ENCODE measurements around the gene CEP68. TPM values are rescaled to one million over a fixed set of nuclear protein-coding genes. Genes with fewer than 3 reads are reported as not detected.

Gene CEP68
- polyA plus RNA-seq, 1 experiment = 11.7 TPM

DNA sequence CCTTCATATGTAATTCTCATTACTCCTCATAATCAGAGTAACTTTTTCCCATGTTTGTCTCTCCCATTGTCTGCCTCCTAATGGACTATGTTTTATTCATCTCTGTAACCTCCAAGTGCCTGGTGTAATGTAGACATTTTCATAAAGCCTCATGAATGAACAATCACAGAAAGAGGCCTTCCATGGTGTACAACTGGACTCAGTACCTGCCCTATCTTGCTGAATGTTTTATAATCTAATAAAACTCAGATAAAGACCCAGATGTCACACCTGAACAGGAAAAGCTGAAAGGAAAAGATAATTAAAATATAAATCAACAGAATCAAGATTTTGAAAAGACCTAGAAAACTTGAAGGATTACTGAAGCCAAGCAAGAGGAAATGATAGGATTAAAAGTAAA is 37.0 kb downstream of the CEP68 start:
- TF ChIP-seq, protein P1, sequence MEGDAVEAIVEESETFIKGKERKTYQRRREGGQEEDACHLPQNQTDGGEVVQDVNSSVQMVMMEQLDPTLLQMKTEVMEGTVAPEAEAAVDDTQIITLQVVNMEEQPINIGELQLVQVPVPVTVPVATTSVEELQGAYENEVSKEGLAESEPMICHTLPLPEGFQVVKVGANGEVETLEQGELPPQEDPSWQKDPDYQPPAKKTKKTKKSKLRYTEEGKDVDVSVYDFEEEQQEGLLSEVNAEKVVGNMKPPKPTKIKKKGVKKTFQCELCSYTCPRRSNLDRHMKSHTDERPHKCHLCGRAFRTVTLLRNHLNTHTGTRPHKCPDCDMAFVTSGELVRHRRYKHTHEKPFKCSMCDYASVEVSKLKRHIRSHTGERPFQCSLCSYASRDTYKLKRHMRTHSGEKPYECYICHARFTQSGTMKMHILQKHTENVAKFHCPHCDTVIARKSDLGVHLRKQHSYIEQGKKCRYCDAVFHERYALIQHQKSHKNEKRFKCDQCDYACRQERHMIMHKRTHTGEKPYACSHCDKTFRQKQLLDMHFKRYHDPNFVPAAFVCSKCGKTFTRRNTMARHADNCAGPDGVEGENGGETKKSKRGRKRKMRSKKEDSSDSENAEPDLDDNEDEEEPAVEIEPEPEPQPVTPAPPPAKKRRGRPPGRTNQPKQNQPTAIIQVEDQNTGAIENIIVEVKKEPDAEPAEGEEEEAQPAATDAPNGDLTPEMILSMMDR (IDR thresholded peaks at IDR 0.05; ENCODE audit: insufficient read depth, low read depth, low read length) = no peak
- no peak for DNase-seq (ENCODE audit: low read depth)
- ChIA-PET POLR2A (no interaction called here), CTCF (no interaction called here)
- H3K27me3 ChIP-seq (ENCODE audit: control insufficient read depth, insufficient read depth, low read length) = no peaks in the 10 kb centered on the region
- H3K4me3 ChIP-seq (ENCODE audit: low read depth, low read length) = no peak overlapping the region
- peaks cover 13% of the 10 kb centered on the region for H3K36me3 ChIP-seq (ENCODE audit: control insufficient read depth, insufficient read depth, low read length)

DNA sequence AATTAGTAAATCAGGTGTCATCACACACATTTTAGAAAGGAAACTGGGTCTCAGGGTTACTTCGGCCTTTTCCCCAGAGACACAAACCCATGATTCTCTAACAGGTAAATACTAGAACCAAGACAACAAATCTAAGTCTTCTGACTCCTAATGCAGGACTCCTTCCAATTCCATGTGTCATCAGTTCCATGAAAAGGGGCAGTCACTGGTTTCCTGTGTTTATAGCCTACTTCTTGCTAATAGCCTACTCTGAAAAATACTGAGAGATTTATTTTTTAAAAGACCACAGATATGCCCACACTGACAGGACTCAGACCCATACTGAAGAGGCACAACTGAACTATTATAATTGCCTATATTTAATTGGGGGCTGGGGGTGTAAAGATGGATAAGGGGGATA is 40.7 kb downstream of the CEP68 start:
- TF ChIP-seq, protein P1 (IDR thresholded peaks at IDR 0.05; ENCODE audit: insufficient read depth, low read depth, low read length) = no peak
- Histone ChIP-seq H3K36me3 (ENCODE audit: control insufficient read depth, insufficient read depth, low read length) (peaks cover 13% of the 10 kb centered on the region), H3K27me3 (ENCODE audit: control insufficient read depth, insufficient read depth, low read length) (no peaks in the 10 kb centered on the region), H3K4me3 (ENCODE audit: low read depth, low read length) (no peak overlapping the region)
- ChIA-PET CTCF (interaction anchor here (0.8 to 1.0 kb wide), 3 partner anchors 14 to 37 kb away, joined by 3 read pairs; no protein-coding TSS in a partner anchor), POLR2A (no interaction called here)
- DNase-seq (ENCODE audit: low read depth) = no peak

DNA sequence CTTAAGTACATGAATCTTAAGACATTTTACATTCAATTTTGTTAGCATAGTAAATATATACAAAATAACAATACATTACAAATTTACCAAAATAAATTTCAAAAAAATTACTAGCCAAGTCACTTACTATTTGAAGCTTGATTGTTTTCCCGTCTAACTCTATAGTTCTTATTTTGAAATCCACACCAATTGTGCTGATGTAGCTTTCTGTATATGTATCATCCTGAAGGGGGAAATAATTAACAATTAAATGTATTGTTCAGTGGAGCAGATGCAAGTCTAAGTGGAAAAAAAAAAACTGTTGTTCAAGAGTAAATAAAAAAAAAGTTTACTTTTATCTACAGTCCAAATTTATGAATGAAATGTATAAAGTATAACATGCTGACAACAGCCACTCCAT is 41.6 kb downstream of the CEP68 start:
- TF ChIP-seq, protein P1 (IDR thresholded peaks at IDR 0.05; ENCODE audit: insufficient read depth, low read depth, low read length) = no peak
- H3K4me3 ChIP-seq (ENCODE audit: low read depth, low read length) = no peak overlapping the region
- no peaks in the 10 kb centered on the region for H3K27me3 ChIP-seq (ENCODE audit: control insufficient read depth, insufficient read depth, low read length)
- no peak for DNase-seq (ENCODE audit: low read depth)
- H3K36me3 ChIP-seq (ENCODE audit: control insufficient read depth, insufficient read depth, low read length) = peaks cover 10% of the 10 kb centered on the region
- CTCF ChIA-PET = interaction anchor here (0.5 kb wide), 1 partner anchor 34 kb away, joined by 5 read pairs; no protein-coding TSS in a partner anchor
- POLR2A ChIA-PET = no interaction called here

DNA sequence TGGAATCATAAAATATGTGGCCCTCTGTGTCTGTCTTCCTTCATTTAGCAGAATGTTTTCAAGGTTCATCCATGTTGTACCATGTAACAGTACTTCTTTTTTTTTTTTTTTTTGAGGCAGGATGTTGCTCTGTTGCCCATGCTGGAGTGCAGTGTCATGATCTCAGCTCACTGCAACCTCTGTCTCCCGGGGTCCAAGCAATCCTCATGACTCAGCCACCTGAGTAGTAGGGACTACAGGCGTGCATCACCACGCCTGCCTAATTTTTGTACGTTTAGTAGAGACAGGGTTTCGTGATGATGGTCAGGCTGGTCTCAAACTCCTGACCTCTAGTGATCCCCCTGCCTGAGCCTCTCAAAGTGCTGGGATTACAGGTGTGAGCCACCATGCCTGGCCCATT is 42.5 kb downstream of the CEP68 start:
- POLR2A ChIA-PET = no interaction called here
- Histone ChIP-seq H3K27me3 (ENCODE audit: control insufficient read depth, insufficient read depth, low read length) (no peaks in the 10 kb centered on the region), H3K4me3 (ENCODE audit: low read depth, low read length) (no peak overlapping the region), H3K36me3 (ENCODE audit: control insufficient read depth, insufficient read depth, low read length) (peaks cover 10% of the 10 kb centered on the region)
- no peak for DNase-seq (ENCODE audit: low read depth)
- TF ChIP-seq, protein P1 (IDR thresholded peaks at IDR 0.05; ENCODE audit: insufficient read depth, low read depth, low read length) = no peak
- CTCF ChIA-PET = no interaction called here

DNA sequence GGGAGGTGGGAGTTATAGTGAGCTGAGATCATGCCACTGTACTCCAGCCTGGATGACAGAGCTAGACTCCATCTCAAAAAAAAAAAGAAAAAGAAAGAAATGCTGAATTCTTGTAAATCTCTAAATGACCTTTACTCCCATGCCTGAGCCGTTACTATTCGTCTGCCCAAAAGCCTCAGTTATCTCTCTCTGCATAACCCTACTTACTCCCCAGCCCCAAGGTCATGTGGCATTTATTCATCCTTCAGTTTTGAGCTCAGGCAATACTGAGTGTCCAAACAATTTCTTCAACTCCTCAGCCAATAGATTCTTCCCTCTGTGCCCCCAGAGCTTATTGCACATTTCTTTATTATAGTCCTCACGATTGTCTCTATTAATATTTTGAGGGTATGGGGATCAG is 44.9 kb downstream of the CEP68 start:
- TF ChIP-seq, protein P1 (IDR thresholded peaks at IDR 0.05; ENCODE audit: insufficient read depth, low read depth, low read length) = no peak
- POLR2A ChIA-PET = no interaction called here
- peaks cover 4% of the 10 kb centered on the region for H3K36me3 ChIP-seq (ENCODE audit: control insufficient read depth, insufficient read depth, low read length)
- DNase-seq (ENCODE audit: low read depth) = no peak
- CTCF ChIA-PET = no interaction called here
- H3K4me3 ChIP-seq (ENCODE audit: low read depth, low read length) = no peak overlapping the region
- no peaks in the 10 kb centered on the region for H3K27me3 ChIP-seq (ENCODE audit: control insufficient read depth, insufficient read depth, low read length)
